Stimulated activated CD8-positive, alpha-beta memory T cell treated with anti-CD3 and anti-CD28 coated beads, Interleukin-7, amount 100 ng/mL, for 48 hours (primary cell): ENCODE results near the gene RCSD1.

Experiments used
- DNase-seq, 2 donors: peaks; one replicate each; pipeline ENCODE4 v3.0.0-alpha.2; 2020; ENCODE audit warnings: low read depth in 1 of 2; ENCODE audit errors: extremely low read depth in 1 of 2

RCSD1 gene

GRCh38 chr1:167640051-167640450, 10.0 kb downstream of the RCSD1 start:
- DNase-seq: no peak

DNA sequence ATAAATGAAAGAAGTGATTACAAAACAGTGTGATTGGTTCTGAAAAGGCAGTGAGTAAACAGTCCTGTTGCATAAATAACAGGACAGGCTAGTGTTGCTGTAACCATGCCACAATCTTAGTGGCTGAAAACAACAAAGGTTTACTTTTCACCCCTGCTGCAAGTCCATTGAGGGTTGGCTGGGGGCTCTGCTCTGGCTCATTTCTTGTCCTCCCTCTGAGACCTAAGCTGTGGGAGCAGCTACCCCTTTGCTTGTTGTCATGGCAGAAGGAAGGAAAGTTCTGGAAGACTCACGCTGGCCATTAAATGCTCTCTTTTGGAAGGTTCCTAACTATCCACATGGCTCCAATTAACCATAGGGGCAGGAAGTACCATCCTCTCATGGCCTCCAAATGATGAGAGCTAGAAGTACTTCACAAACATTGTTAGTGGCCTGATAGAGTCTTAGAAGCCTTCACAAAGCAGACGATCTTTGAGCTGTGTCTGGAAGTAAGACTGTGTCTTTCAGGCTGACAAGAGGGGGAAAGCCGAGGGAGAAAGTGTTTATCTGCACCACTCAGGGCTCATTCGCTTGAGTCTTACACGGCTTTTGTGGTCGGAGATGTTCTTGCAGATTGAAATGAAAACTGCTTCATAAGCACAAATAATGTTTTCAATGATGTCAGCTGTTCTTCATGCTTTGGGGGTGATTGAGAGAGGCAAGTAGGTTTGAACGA, 11.9 kb downstream of the RCSD1 start:
- no peak for DNase-seq

DNA sequence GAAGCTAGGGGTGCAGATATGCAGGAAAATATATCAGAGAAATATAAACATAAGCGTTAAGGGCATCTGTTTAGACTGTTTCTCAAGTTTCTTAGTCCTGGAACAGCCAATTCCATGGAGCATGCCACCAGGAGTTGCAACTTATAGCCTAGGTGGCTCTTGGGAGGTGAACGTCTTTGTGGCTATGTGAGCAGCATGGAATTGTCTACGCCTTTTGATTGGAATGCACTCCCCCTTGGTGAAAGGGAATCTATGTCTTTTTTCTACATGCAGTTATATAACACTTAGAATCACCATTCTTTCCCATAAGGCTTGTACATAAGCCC, 12.4 kb downstream of the RCSD1 start:
- DNase-seq: no peak

DNA sequence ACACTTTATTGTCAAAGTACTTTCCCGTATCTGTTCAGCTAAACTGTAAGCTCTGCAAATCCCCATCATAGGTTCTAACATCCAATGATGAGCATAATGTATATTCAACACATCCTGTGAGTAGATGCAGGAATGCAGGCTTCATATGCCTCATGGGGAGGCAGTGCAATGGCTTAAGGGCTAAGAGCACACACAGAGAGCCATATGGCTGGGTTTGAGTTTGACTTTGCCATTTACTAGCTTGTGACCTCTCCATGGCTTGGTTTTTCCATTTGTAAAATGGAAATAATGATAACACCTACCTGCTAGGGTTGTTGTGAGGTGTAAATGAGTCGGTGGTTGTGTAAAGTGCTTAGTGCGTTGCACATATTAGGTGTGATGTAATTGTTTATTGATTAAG, 13.4 kb downstream of the RCSD1 start:
- no peak for DNase-seq

- DNase-seq: no peak
Observed at GRCh38 chr1:167644551-167644950, 14.5 kb downstream of the RCSD1 start.

DNA sequence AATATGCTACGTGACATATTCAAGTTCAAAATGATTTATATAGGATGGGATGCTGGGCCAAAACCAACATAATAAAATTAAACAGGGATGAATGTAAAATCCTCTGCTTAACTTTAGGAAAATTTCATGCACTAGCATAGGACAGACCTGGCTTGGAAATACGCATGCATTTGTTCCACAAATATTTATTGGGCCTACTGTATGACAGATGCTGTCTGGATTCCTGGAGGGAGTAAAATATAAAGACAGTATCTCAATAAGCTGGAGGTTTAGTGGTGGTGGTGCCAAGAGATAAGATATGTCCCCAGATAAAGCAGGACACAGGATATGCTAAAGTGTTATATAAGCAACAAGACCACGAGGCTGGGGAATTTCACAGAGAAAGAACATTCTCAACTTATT, 15.1 kb downstream of the RCSD1 start:
- DNase-seq: no peak

DNA sequence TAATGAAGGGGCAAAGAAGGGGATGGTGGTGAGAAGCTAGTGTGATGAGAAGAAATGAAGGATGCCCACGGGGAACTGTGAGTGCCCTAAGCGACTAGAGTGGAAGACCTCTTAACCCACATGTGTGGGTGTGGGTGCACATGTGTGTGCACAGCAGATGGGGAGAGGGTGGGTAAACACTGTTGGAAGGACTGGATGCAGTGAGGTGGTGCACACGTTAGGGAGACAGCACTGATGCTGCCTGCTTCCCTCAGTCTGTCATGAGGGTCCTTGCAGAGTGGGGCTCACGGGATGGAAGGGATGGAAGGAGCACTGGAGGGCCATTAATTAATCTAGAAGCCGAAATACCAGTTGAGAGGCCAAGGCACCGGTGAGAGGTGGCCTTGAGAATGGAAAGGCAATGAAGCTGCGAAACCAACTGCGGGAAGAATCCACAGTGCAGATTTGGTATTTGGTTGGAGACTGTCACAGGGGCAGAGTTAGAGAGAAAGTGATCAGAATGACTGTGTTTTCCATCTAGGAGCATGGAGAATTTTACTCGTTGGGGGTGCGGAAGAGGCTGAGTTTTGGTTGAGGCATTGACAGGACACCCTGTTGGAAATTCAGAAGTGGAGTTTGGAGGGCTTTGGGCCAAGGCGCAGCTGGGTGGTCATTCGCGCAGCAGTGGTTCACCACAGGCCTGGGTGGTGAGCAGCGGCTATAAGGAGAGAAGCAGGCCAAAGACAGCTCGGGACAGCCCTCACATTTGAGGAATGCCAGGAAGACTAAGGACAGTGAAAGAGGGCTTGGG, 15.8 kb downstream of the RCSD1 start:
- DNase-seq: no peak

DNA sequence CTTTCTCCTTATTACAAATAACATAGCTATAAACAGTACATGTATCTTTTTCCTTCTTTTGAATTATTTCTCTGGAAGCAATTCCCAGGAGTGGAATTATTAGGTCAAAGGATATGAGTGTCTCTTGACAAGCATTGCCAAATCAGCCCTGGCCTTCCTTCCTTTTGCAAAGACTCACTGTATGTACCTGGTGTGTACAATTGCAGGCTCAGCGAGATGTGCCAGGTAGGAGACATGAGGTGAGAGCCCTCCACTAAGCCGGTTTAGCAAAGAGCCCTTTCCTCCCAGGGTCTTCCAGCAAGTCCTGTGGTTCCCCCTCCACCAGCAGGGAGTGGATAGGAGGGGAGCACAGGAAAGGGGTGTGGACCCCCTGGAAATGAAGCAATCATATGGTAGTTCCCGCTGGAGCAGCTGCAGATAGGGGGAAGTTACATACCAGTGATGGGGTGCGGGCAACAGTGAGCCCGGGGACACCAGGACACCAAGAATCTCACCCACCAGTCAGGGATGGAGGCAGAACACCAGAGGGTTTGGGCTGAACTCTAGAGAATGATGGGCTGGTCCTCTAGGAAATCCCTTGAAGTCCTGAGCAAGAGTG, 18.3 kb downstream of the RCSD1 start:
- no peak for DNase-seq

GRCh38 chr1:167648978-167649744, 19.1 kb downstream of the RCSD1 start:
- no peak for DNase-seq

DNA sequence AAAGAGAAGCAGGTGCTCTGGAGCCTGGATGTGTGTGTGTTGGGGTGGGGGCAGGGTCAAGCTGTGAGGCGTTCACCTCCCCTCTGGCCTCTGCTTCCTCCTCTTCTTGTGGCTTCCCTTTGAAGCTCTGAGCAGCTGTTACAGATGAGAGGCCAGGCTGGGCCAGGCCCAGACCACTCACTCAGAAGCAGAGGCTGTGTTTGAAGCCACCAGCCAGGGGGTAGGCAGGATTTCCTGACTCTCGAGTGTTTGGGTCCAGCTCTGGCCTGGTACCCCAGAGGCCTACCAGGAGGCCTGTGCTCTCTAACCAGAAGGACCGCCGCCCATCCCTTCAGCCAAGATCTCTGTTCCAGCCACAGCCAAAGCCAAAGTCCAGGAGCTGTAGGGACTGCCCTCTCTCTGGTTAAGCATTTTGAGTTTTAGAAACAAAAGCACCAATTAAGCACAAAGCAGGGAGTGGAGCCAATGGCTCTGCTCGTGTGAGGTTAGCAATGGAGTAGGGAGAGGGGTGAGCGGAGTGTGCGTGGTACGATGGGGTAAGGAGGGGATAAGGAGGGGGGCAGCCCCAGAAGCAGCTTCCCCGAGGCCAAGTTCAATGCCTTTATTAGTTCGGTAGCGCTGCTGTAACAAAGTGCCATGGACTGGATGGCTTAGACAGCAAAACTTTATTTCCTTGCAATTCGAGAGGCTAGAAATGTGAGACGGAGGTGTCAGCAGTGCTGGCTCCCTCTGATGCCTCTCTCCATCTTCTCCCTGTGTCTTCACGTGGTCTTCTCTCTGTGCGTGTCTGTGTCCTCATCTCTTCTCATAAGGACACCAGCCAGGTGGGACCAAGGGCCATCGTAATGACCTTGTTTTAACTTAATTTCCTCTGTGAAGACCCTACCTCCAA, 20.5 kb downstream of the RCSD1 start:
- DNase-seq: no peak

DNA sequence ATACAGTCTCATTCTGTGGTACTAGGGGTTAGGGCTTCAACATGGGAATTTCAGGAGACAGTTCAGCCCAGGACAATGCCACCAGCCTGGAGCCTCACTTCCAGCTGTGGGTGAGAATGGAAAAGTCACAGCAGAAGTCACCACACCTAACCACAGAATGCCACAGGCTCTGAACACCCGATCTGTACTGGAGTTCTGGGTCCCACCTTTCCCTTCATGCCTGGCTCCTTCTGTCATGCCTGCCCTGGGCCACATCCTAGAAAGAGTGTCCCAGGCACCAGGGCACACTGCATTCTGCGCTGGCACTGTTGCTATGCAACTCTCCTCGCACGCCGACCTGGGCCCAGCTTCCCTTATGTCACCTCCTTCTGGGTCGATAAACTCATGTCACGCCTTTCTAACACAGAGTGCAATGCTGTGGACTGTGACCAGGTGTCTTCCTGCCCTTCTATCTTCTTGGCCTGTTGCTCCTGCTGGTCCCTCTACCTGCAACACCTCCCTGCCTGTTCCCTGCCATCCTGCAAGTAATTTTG, 21.2 kb downstream of the RCSD1 start:
- DNase-seq: no peak

DNA sequence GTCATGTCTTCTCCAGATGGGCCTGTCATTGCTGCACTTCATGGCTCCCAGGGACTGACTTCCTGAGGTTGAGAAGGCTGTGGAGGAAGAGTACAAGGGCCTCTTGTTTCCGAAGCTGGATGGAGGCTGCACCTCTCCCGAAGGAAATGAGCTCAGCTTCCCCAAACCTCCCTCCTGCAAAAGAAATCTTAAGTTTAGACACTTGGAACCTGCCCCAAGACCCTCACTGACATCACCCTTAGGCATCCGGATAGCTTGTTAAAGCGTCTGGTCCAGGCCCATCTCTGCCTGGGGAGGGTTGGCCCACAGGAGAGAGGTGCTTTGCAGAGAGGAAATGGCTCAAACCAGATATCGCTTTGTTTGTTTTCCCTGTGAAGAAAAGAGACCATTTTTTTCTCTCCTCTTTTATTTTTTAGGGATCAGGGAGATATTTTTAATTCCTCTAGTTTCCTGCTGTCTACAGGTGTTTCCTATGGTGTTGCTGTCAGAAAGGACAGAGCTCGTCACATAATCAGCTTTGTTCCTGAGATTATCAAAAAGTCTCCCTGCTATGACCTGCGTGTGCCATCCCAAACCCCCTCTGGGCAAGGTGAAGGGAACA, 25.0 kb downstream of the RCSD1 start:
- DNase-seq: no peak

DNA sequence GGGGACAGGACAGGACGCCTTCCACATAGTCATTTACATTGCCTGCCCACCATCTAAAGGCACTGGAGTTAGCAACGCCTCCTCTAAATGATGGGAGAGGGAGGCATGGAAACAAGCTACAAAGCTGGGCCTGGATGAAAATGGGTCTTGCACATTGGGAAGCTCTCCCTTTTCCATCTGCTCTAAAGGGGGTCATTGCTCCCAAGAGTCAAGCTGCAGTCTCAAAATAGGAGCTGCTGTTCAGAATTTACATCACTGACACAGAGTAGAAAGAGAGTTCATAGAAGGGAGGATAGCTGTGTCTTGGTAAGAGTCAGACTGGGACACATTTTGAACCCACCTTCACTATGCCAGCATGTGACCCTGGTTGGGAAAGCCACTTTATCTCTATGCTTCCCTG, 26.6 kb downstream of the RCSD1 start:
- DNase-seq: no peak

- no peak for DNase-seq
Observed at GRCh38 chr1:167658574-167659328, 28.7 kb downstream of the RCSD1 start.

- DNase-seq: no peak
Observed at GRCh38 chr1:167659450-167659849, 29.4 kb downstream of the RCSD1 start.

DNA sequence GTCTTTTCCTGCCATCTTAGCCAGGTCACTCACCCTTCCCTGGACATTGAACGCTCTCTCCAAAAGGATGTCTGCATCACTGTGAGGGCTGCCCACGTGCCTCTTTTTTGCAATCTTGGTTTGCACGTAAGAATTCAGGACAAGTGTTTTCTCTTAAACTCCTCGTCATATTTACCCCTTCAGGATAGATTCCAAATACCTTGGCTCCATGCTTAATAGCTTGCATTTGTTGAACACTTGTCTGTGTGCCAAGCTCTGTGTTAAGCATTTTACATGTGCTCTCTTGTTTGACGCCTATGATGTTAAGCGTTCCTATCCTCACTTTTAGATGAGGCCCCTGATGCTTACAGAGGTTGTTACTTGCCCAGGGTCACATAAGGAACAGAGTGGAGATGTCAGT, 29.8 kb downstream of the RCSD1 start:
- DNase-seq: no peak

- DNase-seq: no peak
Observed at GRCh38 chr1:167661527-167662426, 31.7 kb downstream of the RCSD1 start.
